Cerebellar cortex (tissue), 1 donor: ENCODE data around the gene MPZL1.

Source experiments
- DNase-seq: peaks from one replicate; pipeline ENCODE4 v3.0.0-alpha.2; 2015; ENCODE audit warnings: low spot score

MPZL1 gene

GRCh38 chr1:167721617-167722151 is at the start of gene MPZL1:
TSS of gene MPZL1 (plus strand) at chr1:167721982. CDS start at chr1:167722152, 170 bp downstream.
- DNase-seq = peak; percentile 95

GRCh38 chr1:167672831-167673230 is 49.0 kb upstream of the MPZL1 start:
- DNase-seq = no peak

GRCh38 chr1:167673265-167673664 is 48.5 kb upstream of the MPZL1 start:
- DNase-seq = no peak

- DNase-seq = no peak
Observed at GRCh38 chr1:167674156-167674555, 47.6 kb upstream of the MPZL1 start.

- no peak for DNase-seq
Observed at GRCh38 chr1:167675440-167675839, 46.3 kb upstream of the MPZL1 start.

- no peak for DNase-seq
Observed at GRCh38 chr1:167676205-167676915, 45.4 kb upstream of the MPZL1 start.

GRCh38 chr1:167676916-167677848 is 44.6 kb upstream of the MPZL1 start:
- DNase-seq = no peak

GRCh38 chr1:167678422-167678821 is 43.4 kb upstream of the MPZL1 start:
- DNase-seq = no peak

GRCh38 chr1:167678838-167679237 is 42.9 kb upstream of the MPZL1 start:
- no peak for DNase-seq

- DNase-seq = no peak
Observed at GRCh38 chr1:167679714-167680113, 42.1 kb upstream of the MPZL1 start.

- no peak for DNase-seq
Observed at GRCh38 chr1:167681024-167681423, 40.8 kb upstream of the MPZL1 start.

GRCh38 chr1:167681451-167682098 is 40.2 kb upstream of the MPZL1 start:
- no peak for DNase-seq

- peak; percentile 25 for DNase-seq
Observed at GRCh38 chr1:167683226-167683625, 38.6 kb upstream of the MPZL1 start.

GRCh38 chr1:167683641-167684502 is 37.9 kb upstream of the MPZL1 start:
- peak; percentile 88 for DNase-seq

GRCh38 chr1:167685844-167686243 is 35.9 kb upstream of the MPZL1 start:
- peak; percentile 49 for DNase-seq

- DNase-seq = peak; percentile 91
Observed at GRCh38 chr1:167687919-167688519, 33.8 kb upstream of the MPZL1 start.

- no peak for DNase-seq
Observed at GRCh38 chr1:167689567-167689920, 32.2 kb upstream of the MPZL1 start.

GRCh38 chr1:167690053-167690452 is 31.7 kb upstream of the MPZL1 start:
- no peak for DNase-seq

GRCh38 chr1:167693425-167694045 is 28.2 kb upstream of the MPZL1 start:
- no peak for DNase-seq

- DNase-seq = no peak
Observed at GRCh38 chr1:167694691-167695090, 27.1 kb upstream of the MPZL1 start.

- DNase-seq = no peak
Observed at GRCh38 chr1:167695147-167695546, 26.6 kb upstream of the MPZL1 start.
